Vagina (tissue), 2 donors: Measurements from ENCODE around the gene RWDD2A. TPM values are rescaled to one million over a fixed set of nuclear protein-coding genes. Genes with fewer than 3 reads are reported as not detected.

Source experiments
- DNase-seq, 2 donors: peaks; one replicate each; pipeline ENCODE4 v3.0.0-alpha.2; 2017; ENCODE audit errors: extremely low spot score in 2 of 2
- H3K27ac ChIP-seq: fragments of 200-600 bp; sonication (generic); one replicate; pipeline ENCODE4 v1.5.1; 2019
- H3K27me3 ChIP-seq: fragments of 200-600 bp; sonication (generic); one replicate; pipeline ENCODE4 v1.5.1; 2019
- H3K36me3 ChIP-seq, 2 donors: fragments of 200-600 bp; sonication (generic); one replicate each; pipeline ENCODE4 v1.5.1; 2017 to 2019
- H3K4me1 ChIP-seq: fragments of 200-600 bp; sonication (generic); one replicate; pipeline ENCODE4 v1.5.1; 2019
- H3K4me3 ChIP-seq, 2 donors: fragments of 200-600 bp; sonication (generic); 1 replicate in 1 of 2; 2 replicates in 1 of 2; pipeline ENCODE4 v1.5.1; 2016 to 2019
- H3K9me3 ChIP-seq: fragments of 200-600 bp; sonication (generic); one replicate; pipeline ENCODE4 v1.5.1; 2019
- POLR2A ChIP-seq, 2 donors: fragments of 450-650 bp; IDR thresholded peaks; one replicate each; pipeline ENCODE4 v1.6.1; 2017; ENCODE audit warnings: antibody characterized with exemption in 2 of 2, mild to moderate bottlenecking in 2 of 2, moderate library complexity in 2 of 2
- POLR2AphosphoS5 ChIP-seq, 2 donors: sonication (generic); formaldehyde crosslinking; IDR thresholded peaks; one replicate each; pipeline ENCODE4 v1.9.0; 2017; ENCODE audit warnings: antibody characterized with exemption in 2 of 2, mild to moderate bottlenecking in 2 of 2, low read depth in 1 of 2; ENCODE audit not compliant: insufficient read depth in 1 of 2
- intact Hi-C: fragments of 100-400 bp; cut with DNase I; formaldehyde crosslinking; loops from one replicate; pipeline ENCODE4 v1.15.1; 2023
- total RNA-seq: library from RNA; depleted of rRNA; stranded (reverse); fragments of >200 nt; gene quantifications from one replicate; pipeline ENCODE4 v1.2.3, GENCODE V29; 2016
- TF ChIP-seq, protein P1 (sequence below), 3 experiments: fragments of 450-650 bp in 2 of 3; fragments of 200-600 bp in 1 of 3; sonication (generic) in 1 of 3; IDR thresholded peaks; one replicate each; pipeline ENCODE4 v1.5.1; 2017 to 2019; ENCODE audit warnings: antibody characterized with exemption in 3 of 3, mild to moderate bottlenecking in 2 of 3, moderate library complexity in 2 of 3

The RWDD2A gene
- total RNA-seq, result 2.0 TPM

DNA sequence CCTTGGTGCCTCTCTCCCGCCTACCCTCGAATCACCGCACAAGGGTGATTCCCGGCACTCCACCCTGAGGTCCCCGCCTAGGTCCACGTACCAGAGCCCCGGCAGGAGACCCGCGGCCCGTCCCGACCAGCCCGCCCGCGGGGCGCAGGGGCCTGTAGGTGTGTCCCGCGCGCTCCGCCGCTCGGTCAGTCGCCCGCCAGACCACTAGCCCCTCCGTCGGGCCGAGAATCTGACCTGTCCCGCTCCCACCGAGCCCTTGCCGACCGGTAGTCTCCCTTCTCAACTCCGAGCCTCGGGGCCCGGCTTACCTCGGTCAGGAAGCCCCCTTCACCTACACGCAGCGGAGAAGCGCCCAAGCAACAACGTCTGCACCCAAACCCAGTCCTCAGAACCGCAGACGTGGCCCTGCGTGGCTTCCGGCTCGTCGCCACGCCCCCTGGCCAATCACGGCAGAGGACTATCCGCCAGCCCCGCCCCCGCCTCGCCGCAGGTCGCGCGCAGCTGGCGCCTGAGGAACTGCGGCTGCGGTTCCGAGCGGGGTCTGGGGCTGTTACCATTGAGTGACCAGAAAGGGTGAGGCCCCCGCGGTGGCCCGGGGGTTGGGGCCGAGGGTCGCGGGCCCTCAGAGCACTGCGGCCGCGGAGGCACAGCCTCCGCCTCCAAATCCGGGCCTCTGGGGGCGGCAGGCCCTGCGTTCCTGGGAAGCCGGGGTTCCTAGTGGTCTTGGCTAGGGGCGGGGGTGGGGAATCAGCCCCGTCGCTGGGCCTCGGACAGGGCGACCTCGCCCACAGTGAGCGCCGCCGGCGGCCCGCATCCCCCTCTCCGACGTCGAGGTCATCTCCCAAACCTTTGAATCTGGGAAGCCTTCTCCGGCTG is at the start of gene RWDD2A, which contains the start of gene PGM3:
Gene RWDD2A (plus strand): TSS at position 487 of the 876 bp plus-strand sequence. CDS start 1,095 bp downstream, outside the sequence.
Gene PGM3 (minus strand): TSS at position 395 of the 876 bp plus-strand sequence. CDS start 2,253 bp downstream, outside the sequence.
- TF ChIP-seq POLR2AphosphoS5 (IDR thresholded peaks at IDR 0.05; ENCODE audit: insufficient read depth in 1 of 2, low read depth in 1 of 2) (peak; percentile 77 to 92), POLR2A (IDR thresholded peaks at IDR 0.05) (peak in 1 of 2 donors; percentile 77)
- TF ChIP-seq, protein P1, sequence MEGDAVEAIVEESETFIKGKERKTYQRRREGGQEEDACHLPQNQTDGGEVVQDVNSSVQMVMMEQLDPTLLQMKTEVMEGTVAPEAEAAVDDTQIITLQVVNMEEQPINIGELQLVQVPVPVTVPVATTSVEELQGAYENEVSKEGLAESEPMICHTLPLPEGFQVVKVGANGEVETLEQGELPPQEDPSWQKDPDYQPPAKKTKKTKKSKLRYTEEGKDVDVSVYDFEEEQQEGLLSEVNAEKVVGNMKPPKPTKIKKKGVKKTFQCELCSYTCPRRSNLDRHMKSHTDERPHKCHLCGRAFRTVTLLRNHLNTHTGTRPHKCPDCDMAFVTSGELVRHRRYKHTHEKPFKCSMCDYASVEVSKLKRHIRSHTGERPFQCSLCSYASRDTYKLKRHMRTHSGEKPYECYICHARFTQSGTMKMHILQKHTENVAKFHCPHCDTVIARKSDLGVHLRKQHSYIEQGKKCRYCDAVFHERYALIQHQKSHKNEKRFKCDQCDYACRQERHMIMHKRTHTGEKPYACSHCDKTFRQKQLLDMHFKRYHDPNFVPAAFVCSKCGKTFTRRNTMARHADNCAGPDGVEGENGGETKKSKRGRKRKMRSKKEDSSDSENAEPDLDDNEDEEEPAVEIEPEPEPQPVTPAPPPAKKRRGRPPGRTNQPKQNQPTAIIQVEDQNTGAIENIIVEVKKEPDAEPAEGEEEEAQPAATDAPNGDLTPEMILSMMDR (IDR thresholded peaks at IDR 0.05), result no peak
- Histone ChIP-seq H3K36me3 (peaks cover 0 to 2% of the 10 kb centered on the region in 2 donors), H3K27ac (peak within 1 kb of the TSS; percentile 74), H3K4me1 (peaks cover 43% of the 10 kb centered on the region), H3K9me3 (no peaks in the 10 kb centered on the region), H3K4me3 (peak within 1 kb of the TSS; percentile 89 to 96), H3K27me3 (no peaks in the 10 kb centered on the region)
- intact Hi-C loops, result no loop called here
- DNase-seq, result peak in 1 of 2 donors; percentile 93

DNA sequence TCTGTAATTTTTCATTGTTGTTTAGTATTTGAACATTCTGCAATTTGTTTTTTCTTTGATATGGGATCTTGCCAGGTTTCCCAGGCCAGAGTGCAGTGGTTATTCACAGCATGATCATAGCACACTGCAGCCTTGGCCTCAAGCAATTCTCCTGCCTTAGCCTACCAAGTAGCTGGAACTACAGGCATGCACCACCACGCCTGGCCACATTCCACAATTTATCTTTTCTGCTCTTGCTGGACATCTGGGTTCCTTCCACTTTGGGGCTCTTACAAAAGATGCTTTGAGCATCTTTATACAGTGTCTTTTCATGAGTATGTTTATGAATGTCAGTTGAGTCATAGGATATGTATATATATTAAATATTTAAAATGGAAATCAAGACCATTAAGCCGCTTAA is 42.0 kb upstream of the RWDD2A start:
- Histone ChIP-seq H3K27me3 (no peaks in the 10 kb centered on the region), H3K4me1 (no peaks in the 10 kb centered on the region), H3K4me3 (no peak overlapping the region), H3K27ac (no peak overlapping the region), H3K9me3 (no peaks in the 10 kb centered on the region), H3K36me3 (peaks cover 0 to 36% of the 10 kb centered on the region in 2 donors)
- no peak for DNase-seq
- TF ChIP-seq, protein P1 (IDR thresholded peaks at IDR 0.05), result no peak
- TF ChIP-seq POLR2A (IDR thresholded peaks at IDR 0.05) (no peak), POLR2AphosphoS5 (IDR thresholded peaks at IDR 0.05; ENCODE audit: insufficient read depth in 1 of 2, low read depth in 1 of 2) (no peak)
- intact Hi-C loops, result no loop called here

DNA sequence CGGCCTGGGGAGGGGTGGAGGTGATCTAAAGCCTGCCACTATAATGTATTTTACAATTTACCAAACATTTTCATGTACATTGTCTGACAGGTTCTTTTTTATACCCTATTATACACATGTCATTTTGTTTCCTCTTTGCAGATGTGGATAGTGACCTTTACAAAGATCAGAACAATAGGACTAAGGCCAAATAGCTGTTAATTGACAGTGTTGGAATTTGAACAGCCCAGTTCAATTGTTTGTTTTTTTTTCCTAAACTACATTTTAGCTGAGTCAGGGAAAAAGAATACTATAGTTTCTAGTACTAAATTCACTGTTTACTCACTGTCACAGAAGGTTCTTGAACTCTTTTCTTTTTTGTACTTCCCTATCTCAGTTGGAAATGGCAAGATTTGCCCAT is 40.2 kb upstream of the RWDD2A start:
- Histone ChIP-seq H3K36me3 (peaks cover 0 to 38% of the 10 kb centered on the region in 2 donors), H3K27me3 (no peaks in the 10 kb centered on the region), H3K4me3 (no peak overlapping the region), H3K4me1 (no peaks in the 10 kb centered on the region), H3K9me3 (no peaks in the 10 kb centered on the region), H3K27ac (no peak overlapping the region)
- intact Hi-C loops, result no loop called here
- DNase-seq, result no peak
- TF ChIP-seq POLR2AphosphoS5 (IDR thresholded peaks at IDR 0.05; ENCODE audit: insufficient read depth in 1 of 2, low read depth in 1 of 2) (no peak), POLR2A (IDR thresholded peaks at IDR 0.05) (no peak)
- TF ChIP-seq, protein P1 (IDR thresholded peaks at IDR 0.05), result no peak

DNA sequence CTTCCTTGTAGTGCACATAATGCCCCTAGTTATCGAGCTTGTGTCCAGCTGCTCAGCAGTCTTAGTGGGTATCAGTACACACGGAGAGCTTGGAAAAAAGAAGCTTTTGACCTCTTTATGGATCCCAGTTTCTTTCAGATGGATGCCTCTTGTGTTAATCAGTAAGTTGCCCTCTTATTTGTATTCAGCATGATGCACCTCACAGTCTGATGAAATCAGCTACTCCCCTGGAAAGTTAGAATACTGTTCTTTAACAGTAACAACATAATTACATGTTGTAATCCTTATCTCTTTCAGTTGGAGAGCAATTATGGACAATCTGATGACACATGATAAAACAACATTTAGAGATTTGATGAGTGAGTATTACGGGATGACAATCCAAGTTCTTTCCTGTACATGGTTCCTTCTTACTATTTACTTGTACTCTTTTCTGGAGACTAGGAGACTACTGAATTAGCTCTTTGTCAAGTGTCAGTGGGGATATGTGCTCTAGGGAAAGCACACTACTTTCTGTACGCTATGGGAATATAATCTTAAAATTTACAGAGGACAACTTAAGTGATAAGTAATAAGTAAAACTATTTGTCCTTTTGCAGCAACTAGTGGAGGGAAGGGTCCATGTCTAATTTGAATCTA is 39.2 kb upstream of the RWDD2A start:
- DNase-seq, result no peak
- no peaks in the 10 kb centered on the region for H3K4me1 ChIP-seq
- H3K27me3 ChIP-seq, result no peaks in the 10 kb centered on the region
- H3K9me3 ChIP-seq, result no peaks in the 10 kb centered on the region
- TF ChIP-seq POLR2A (IDR thresholded peaks at IDR 0.05) (no peak), POLR2AphosphoS5 (IDR thresholded peaks at IDR 0.05; ENCODE audit: insufficient read depth in 1 of 2, low read depth in 1 of 2) (no peak)
- TF ChIP-seq, protein P1 (IDR thresholded peaks at IDR 0.05), result no peak
- H3K4me3 ChIP-seq, result no peak overlapping the region
- peaks cover 0 to 44% of the 10 kb centered on the region in 2 donors for H3K36me3 ChIP-seq
- intact Hi-C loops, result no loop called here
- no peak overlapping the region for H3K27ac ChIP-seq
